DMS53 treated with DMSO at 0.1 percent for 48 hours (cell line): ENCODE data around the gene UNC79.
A peak's percentile ranks its signal among the peaks of the same experiment; 100 is the strongest.
"Not testable (repeated sequence)": the region's sequence is repeated elsewhere in the genome, so short reads cannot be mapped to it uniquely, and the experiment has no call there.

Experiments used
- DNase-seq: peaks from one replicate; lab custom pipeline; 2025; ENCODE audit not compliant: unreplicated experiment; lab: John Stamatoyannopoulos, UW

UNC79 gene

GRCh38 chr14:93430315-93431035, at the start of gene UNC79:
Gene UNC79, plus strand, starts transcription at chr14:93430939. Its CDS starts 91 bp downstream, at chr14:93431030.
- peak; percentile 1 for DNase-seq

GRCh38 chr14:93381644-93382043, 49.1 kb upstream of the UNC79 start:
- DNase-seq: no peak

GRCh38 chr14:93384256-93384655, 46.5 kb upstream of the UNC79 start:
- not testable (repeated sequence) for DNase-seq

- DNase-seq: no peak
Measured at GRCh38 chr14:93395231-93395630, 35.5 kb upstream of the UNC79 start.

GRCh38 chr14:93396456-93396855, 34.3 kb upstream of the UNC79 start:
- no peak for DNase-seq

- DNase-seq: no peak
Measured at GRCh38 chr14:93398491-93398890, 32.2 kb upstream of the UNC79 start.

- DNase-seq: no peak
Measured at GRCh38 chr14:93402951-93403350, 27.8 kb upstream of the UNC79 start.

GRCh38 chr14:93410021-93410420, 20.7 kb upstream of the UNC79 start:
- no peak for DNase-seq

GRCh38 chr14:93410893-93411292, 19.8 kb upstream of the UNC79 start:
- no peak for DNase-seq

- not testable (repeated sequence) for DNase-seq
Measured at GRCh38 chr14:93425136-93425535, 5.6 kb upstream of the UNC79 start.

GRCh38 chr14:93426750-93427149, 4.0 kb upstream of the UNC79 start:
- DNase-seq: no peak

GRCh38 chr14:93431036-93431670, 414 bp downstream of the UNC79 start:
- no peak for DNase-seq

GRCh38 chr14:93454224-93454623, 23.5 kb downstream of the UNC79 start:
- no peak for DNase-seq

GRCh38 chr14:93456356-93456755, 25.6 kb downstream of the UNC79 start:
- no peak for DNase-seq

GRCh38 chr14:93458234-93458633, 27.5 kb downstream of the UNC79 start:
- no peak for DNase-seq

- no peak for DNase-seq
Measured at GRCh38 chr14:93462479-93462878, 31.7 kb downstream of the UNC79 start.

GRCh38 chr14:93464271-93464670, 33.5 kb downstream of the UNC79 start:
- no peak for DNase-seq

GRCh38 chr14:93475471-93475870, 44.7 kb downstream of the UNC79 start:
- no peak for DNase-seq

GRCh38 chr14:93476305-93476704, 45.6 kb downstream of the UNC79 start:
- no peak for DNase-seq

- not testable (repeated sequence) for DNase-seq
Measured at GRCh38 chr14:93479074-93479473, 48.3 kb downstream of the UNC79 start.

- DNase-seq: no peak
Measured at GRCh38 chr14:93480867-93481266, 50.1 kb downstream of the UNC79 start.

- DNase-seq: no peak
Measured at GRCh38 chr14:93481758-93482157, 51.0 kb downstream of the UNC79 start.

GRCh38 chr14:93490001-93490400, 59.3 kb downstream of the UNC79 start:
- DNase-seq: no peak
